ENCODE measurements around the gene DAP. TPM values are rescaled to one million over a fixed set of nuclear protein-coding genes. Genes with fewer than 3 reads are reported as not detected.

Gene DAP
- total RNA-seq, 1 experiment from 2014 or later = 77.6 TPM

GRCh38 chr5:10772901-10773585 is 12.0 kb upstream of the DAP start:
- H3K27me3 ChIP-seq (replicated peaks; ENCODE audit: control insufficient read depth, insufficient read depth, low read length) = no peaks in the 10 kb centered on the region
- Mint-ChIP-seq H3K4me3 (ENCODE audit: unreplicated experiment) (no peak overlapping the region), H3K4me1 (ENCODE audit: low read depth, unreplicated experiment) (no peaks in the 10 kb centered on the region), H3K9me3 (ENCODE audit: unreplicated experiment) (no peaks in the 10 kb centered on the region), H3K27me3 (ENCODE audit: insufficient read depth, unreplicated experiment) (peaks cover 7% of the 10 kb centered on the region), H3K27ac (ENCODE audit: unreplicated experiment) (no peak overlapping the region), H3K36me3 (ENCODE audit: insufficient read depth, unreplicated experiment) (no peaks in the 10 kb centered on the region)
- DNase-seq = no peak
- TF ChIP-seq, protein P1, sequence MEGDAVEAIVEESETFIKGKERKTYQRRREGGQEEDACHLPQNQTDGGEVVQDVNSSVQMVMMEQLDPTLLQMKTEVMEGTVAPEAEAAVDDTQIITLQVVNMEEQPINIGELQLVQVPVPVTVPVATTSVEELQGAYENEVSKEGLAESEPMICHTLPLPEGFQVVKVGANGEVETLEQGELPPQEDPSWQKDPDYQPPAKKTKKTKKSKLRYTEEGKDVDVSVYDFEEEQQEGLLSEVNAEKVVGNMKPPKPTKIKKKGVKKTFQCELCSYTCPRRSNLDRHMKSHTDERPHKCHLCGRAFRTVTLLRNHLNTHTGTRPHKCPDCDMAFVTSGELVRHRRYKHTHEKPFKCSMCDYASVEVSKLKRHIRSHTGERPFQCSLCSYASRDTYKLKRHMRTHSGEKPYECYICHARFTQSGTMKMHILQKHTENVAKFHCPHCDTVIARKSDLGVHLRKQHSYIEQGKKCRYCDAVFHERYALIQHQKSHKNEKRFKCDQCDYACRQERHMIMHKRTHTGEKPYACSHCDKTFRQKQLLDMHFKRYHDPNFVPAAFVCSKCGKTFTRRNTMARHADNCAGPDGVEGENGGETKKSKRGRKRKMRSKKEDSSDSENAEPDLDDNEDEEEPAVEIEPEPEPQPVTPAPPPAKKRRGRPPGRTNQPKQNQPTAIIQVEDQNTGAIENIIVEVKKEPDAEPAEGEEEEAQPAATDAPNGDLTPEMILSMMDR (IDR thresholded peaks at IDR 0.05; ENCODE audit: insufficient read depth in 1 of 2, low read depth in 1 of 2, low read length in 1 of 2, severe bottlenecking in 1 of 2, unreplicated experiment in 1 of 2) = no peak
- POLR2A ChIA-PET = no interaction called here
- intact Hi-C loops (cut with micrococcal nuclease; ENCODE audit: unreplicated experiment) = no loop called here
- H3K9me3 ChIP-seq = no peaks in the 10 kb centered on the region
- no peaks in the 10 kb centered on the region for H3K36me3 ChIP-seq (ENCODE audit: control insufficient read depth, insufficient read depth, low read length)
- no peaks in the 10 kb centered on the region for H3K4me1 ChIP-seq
- H3K4me3 ChIP-seq (ENCODE audit: low read depth, low read length) = no peak overlapping the region
- CTCF ChIA-PET = interaction anchor here (0.6 kb wide), 1 partner anchor 145 kb away, joined by 3 read pairs; no protein-coding TSS in a partner anchor
- BruUV-seq (replicated peaks) = no TSS peak

GRCh38 chr5:10768328-10768899 is 7.4 kb upstream of the DAP start:
- DNase-seq = no peak
- Mint-ChIP-seq H3K36me3 (ENCODE audit: insufficient read depth, unreplicated experiment) (no peaks in the 10 kb centered on the region), H3K4me3 (ENCODE audit: unreplicated experiment) (no peak overlapping the region), H3K4me1 (ENCODE audit: low read depth, unreplicated experiment) (no peaks in the 10 kb centered on the region), H3K27ac (ENCODE audit: unreplicated experiment) (no peak overlapping the region), H3K27me3 (ENCODE audit: insufficient read depth, unreplicated experiment) (peaks cover 7% of the 10 kb centered on the region), H3K9me3 (ENCODE audit: unreplicated experiment) (no peaks in the 10 kb centered on the region)
- ChIA-PET POLR2A (no interaction called here), CTCF (no interaction called here)
- TF ChIP-seq, protein P1 (IDR thresholded peaks at IDR 0.05; ENCODE audit: insufficient read depth in 1 of 2, low read depth in 1 of 2, low read length in 1 of 2, severe bottlenecking in 1 of 2, unreplicated experiment in 1 of 2) = no peak
- H3K9me3 ChIP-seq = no peaks in the 10 kb centered on the region
- BruUV-seq (replicated peaks) = no TSS peak
- H3K36me3 ChIP-seq (ENCODE audit: control insufficient read depth, insufficient read depth, low read length) = no peaks in the 10 kb centered on the region
- no peaks in the 10 kb centered on the region for H3K27me3 ChIP-seq (replicated peaks; ENCODE audit: control insufficient read depth, insufficient read depth, low read length)
- H3K4me1 ChIP-seq = no peaks in the 10 kb centered on the region
- intact Hi-C loops (cut with micrococcal nuclease; ENCODE audit: unreplicated experiment) = no loop called here
- H3K4me3 ChIP-seq (ENCODE audit: low read depth, low read length) = no peak overlapping the region

DNA sequence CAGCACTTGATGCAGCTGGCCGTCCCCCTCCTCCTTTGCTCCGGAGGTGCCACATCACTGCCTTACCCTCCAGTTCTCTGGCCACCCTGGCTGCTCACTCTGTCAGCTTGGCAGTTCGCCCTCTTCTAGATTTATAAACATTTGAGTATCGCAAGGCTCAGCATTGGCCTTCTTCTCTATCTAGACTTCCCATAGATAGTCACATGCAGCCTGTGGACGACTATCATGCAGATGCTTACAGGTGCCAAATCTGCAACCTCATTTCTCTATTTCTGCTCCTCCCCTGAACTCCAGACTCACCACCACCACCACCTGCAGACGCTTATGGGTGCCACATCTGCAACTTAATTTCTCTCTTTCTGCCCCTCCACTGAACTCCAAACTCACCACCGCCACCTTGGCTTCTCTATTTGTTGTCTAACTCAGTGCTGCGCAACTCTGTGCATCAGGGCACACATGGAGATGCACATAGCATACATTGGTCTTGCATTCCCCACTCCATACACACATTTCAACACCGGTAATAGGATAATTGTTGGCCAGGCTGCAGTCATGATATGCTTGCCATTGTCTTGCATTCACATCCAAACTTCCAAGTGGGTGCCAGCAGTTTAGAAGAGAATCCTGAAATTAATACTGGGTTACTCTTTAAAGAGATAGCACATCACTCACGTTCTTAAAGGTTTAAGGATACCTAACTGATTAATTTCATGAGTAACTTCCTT is 1.9 kb upstream of the DAP start:
- no peaks in the 10 kb centered on the region for H3K27me3 ChIP-seq (replicated peaks; ENCODE audit: control insufficient read depth, insufficient read depth, low read length)
- TF ChIP-seq, protein P1 (IDR thresholded peaks at IDR 0.05; ENCODE audit: insufficient read depth in 1 of 2, low read depth in 1 of 2, low read length in 1 of 2, severe bottlenecking in 1 of 2, unreplicated experiment in 1 of 2) = no peak
- Mint-ChIP-seq H3K4me3 (ENCODE audit: unreplicated experiment) (peak overlapping the region; percentile 86), H3K27ac (ENCODE audit: unreplicated experiment) (peak overlapping the region; percentile 62), H3K9me3 (ENCODE audit: unreplicated experiment) (no peaks in the 10 kb centered on the region), H3K36me3 (ENCODE audit: insufficient read depth, unreplicated experiment) (peaks cover 17% of the 10 kb centered on the region), H3K4me1 (ENCODE audit: low read depth, unreplicated experiment) (peaks cover 19% of the 10 kb centered on the region), H3K27me3 (ENCODE audit: insufficient read depth, unreplicated experiment) (no peaks in the 10 kb centered on the region)
- H3K4me1 ChIP-seq = peaks cover 13% of the 10 kb centered on the region; the same call in 1 of the 2 replicates
- no peaks in the 10 kb centered on the region for H3K9me3 ChIP-seq
- H3K4me3 ChIP-seq (ENCODE audit: low read depth, low read length) = no peak overlapping the region
- no peak for DNase-seq
- ChIA-PET CTCF (no interaction called here), POLR2A (no interaction called here)
- intact Hi-C loops (cut with micrococcal nuclease; ENCODE audit: unreplicated experiment) = loop anchor here (5.0 kb wide), 2 partner anchors 61 to 69 kb away; no protein-coding TSS in a partner anchor
- no TSS peak for BruUV-seq (replicated peaks)
- H3K36me3 ChIP-seq (ENCODE audit: control insufficient read depth, insufficient read depth, low read length) = no peaks in the 10 kb centered on the region

All from Caco-2 (cell line).